ENCODE data around the gene PGM2L1.

Gene PGM2L1

DNA sequence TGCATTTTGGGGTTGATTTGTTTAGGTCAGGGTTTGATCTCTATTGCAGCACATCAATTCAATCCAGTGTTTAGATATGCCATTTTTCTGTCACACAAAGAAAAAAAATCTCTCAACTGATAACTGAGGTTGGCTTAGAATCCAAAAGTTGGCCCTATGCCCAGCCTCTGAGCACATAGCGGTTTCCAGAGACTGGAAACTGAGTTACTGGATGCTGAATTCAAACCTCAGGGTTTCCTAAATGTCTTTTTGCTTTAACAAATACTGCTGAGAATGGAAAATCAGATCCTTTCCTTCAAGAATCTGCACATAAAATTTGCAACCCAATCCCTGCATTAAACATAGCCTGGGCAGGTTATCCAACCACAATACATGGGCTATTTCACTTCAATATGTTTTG, 90.8 kb downstream of the PGM2L1 start:
- DNase-seq (ENCODE audit: low read depth in 2 of 3, low spot score in 2 of 3), result no peak

DNA sequence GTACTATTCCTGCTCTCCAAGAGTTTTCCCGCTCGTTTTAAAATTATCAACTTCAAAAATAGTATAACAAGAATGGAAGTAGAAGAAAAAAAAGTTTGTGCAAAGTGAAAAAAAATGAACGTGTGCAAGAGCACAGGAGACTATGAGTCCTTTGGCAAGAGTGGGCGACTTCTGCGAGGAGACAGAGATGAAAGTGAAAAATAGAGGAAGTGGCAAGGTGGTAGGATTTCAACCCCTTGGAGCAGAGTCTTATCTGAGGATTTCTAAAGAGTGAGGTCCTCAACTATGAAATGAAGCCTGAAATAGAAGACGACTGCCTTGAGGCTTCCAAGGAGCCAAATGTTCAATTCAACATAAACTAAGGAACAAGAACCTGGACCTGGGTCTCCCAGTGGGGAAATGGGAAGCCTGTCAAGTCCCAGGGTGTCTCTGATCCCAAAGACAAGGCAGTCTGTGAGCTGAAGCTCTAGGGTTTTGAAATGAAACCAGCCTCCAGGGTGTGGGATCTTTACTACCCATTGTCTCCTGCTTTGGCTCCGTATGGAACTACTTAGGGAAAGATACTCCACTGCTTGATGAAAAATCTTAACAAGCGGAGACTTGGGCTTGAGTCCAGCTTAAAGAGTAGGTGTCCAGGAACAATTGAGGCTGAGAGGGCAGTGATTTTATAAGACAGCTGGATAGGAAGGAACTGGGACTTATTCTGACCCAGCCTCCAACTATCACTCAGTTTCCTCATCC, 91.6 kb downstream of the PGM2L1 start:
- no peak for DNase-seq (ENCODE audit: low read depth in 2 of 3, low spot score in 2 of 3)

DNA sequence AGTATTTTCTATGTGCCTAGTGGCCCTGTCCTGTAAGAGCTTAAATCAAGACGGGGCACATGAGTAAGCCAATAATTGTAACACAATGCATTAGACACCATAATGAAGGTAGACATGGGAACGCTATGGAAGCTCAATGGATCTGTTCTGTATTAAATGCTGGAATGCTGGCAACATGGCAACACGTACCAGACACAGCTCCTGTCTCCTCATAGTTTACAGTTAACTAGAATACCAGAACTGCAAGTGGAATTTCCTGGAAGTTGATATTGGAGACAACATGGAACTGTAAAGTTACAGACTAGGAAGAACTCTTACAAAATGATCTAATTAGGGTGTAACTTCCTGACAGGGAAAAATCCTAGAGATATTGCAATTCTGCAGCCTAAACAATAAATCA, 99.2 kb downstream of the PGM2L1 start:
- no peak for DNase-seq (ENCODE audit: low read depth in 2 of 3, low spot score in 2 of 3)

DNA sequence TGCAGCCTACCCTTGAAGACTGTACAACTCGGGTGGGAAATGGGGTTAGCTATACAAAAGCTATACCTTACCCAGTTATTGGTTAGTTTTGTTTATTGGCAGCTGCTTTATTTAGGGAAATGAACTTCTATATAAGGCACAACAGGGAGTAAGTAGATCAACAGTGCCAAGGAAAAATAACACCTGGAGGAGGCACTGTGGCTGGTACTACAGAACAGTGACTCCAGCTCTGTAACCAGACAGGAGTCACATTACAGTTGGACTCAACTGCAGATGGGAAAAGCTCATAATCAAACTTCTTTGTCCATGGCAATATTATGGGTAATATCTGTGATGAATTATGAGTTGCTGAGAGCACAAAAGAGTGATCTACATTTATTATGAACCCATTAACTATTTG, 100.7 kb downstream of the PGM2L1 start:
- no peak for DNase-seq (ENCODE audit: low read depth in 2 of 3, low spot score in 2 of 3)

DNA sequence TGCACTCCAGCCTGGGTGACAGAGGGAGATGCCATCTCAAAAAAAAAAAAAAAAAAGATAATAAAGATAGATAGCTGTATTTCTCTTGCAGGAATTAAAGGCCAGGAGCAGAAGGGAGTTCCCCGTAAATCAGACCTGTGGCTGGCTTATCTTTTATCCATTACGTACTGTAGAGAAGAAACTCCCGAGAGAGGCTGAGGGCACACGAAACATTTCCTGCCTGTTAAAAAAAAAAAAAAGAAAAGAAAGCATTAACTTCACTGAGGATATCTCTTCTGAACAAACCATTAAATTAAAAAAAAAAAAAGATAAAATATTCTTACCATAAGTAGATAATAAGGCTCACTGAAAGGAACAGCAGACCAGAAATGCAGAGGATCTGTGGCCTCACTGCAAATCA, 109.3 kb downstream of the PGM2L1 start:
- DNase-seq (ENCODE audit: low read depth in 2 of 3, low spot score in 2 of 3), result no peak

DNA sequence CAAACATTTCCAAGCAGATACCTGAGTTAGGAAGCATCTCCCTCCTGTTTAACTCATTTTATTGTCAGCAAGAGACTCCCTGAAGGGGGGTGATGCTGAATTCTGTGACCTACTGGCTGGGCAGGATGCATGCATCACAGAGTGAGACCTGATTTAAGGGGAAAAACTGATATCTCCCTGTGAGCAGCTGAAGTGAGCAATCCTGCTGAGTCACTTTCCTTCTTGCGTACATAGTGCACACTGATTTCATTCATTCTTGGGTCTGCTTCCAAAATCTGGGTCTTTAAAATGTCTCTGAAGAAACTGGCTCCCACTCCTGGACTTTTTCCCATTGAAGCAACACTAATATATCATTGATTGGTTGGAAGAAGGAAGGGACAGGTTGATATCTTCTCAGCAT, 110.1 kb downstream of the PGM2L1 start:
- DNase-seq (ENCODE audit: low read depth in 2 of 3, low spot score in 2 of 3), result no peak

DNA sequence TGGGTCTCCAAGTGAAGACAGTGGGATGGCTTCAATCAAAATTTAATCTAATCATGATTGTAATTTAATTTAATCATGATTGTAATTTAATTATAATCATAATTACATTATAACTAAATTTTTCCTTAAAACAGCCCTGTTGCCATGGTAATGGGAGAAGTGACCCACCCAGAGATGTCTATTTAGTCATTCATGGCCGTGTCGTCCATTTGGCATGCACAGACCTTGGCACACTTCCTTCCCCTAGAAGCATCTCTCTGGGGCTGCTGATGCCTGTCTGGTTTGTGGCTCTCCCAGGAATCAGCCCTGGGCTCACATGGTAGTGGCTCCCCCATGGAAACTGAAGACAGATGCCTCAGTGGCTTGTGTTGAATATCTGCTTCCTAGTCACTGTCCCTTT, 113.8 kb downstream of the PGM2L1 start:
- no peak for DNase-seq (ENCODE audit: low read depth in 2 of 3, low spot score in 2 of 3)

DNA sequence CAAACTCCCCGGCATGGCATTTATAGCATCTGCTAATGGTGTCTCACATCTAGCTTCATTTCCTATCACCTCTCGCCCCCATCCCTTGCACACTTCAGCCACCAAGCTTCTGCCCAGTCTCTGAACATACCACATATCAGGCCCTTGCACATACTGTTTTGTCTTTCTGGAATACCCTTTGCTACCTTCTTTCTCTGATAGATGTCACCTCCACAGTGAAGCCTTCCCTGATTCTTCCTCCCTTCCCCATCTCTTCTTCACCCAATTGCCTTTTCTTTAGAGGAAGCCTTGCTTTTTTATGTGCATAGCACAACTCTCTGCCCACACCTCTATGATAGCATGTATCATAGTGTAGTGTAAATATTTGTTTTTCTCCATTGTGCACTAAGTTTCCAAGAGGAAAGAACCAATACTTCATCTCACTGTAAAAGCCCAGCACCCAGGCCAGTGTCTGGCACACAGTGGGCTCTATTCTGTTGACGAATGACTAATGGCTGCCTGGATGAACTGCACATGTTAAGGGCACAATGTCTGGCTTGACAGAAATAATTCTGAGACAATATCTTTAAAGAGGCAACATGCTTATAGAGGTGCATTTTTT, 114.6 kb downstream of the PGM2L1 start:
- no peak for DNase-seq (ENCODE audit: low read depth in 2 of 3, low spot score in 2 of 3)

DNA sequence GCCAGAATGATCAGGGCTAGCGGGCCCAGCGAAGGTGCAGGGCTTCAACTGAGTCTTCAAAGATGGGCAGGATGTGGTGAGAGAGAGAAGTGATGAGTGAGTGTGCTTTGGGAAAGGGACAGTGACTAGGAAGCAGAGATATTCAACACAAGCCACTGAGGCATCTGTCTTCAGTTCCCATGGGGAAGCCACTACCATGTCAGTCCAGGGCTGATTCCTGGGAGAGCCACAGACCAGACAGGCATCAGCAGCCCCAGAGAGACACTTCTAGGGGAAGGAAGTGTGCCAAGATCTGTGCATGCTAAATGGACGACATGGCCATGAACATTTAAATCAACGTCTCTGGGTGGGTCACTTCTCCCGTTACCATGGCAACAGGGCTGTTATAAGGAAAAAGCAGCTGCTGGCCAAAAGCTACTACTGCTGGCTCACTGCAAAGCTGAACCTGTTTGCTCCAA, 115.3 kb downstream of the PGM2L1 start:
- no peak for DNase-seq (ENCODE audit: low read depth in 2 of 3, low spot score in 2 of 3)

DNA sequence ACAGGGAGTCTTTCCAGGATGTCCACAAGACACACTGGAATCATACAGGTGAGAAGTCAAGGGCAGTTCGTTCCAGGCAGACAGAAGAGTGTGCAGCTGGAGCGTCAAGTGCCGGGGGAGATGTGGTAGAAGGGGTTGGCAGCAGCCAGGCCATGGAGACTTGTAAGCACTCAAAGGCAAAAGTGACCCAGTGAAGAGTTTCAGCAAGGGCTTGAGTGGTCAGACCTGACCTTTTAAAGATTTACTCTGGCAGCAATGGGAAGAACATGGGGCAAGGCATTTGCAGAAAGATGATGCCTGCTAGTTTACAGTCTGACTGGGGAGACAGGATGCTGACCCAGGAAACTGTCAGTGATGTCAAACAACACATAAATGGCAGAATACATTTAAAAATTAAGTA, 115.8 kb downstream of the PGM2L1 start:
- DNase-seq (ENCODE audit: low read depth in 2 of 3, low spot score in 2 of 3), result no peak

DNA sequence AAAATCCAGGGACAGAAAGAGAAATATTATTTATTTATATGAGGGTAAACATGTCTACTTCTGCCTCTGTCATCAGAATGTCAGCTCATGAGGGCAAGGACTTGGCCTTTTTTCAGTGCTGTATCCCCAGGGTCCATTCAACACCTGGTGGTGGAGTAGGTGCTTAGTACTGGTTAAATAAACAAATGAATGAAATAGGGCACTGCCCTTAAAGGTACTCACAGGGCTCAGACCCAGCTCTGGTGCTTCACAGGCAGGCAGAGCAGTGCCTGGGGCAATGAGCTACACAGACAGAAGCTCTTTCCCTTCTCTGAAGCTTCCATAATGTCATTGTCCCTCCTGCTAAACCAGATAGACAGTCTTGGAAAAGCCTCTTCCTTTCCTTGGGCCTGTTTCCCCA, 117.7 kb downstream of the PGM2L1 start:
- DNase-seq (ENCODE audit: low read depth in 2 of 3, low spot score in 2 of 3), result no peak

All from activated CD8-positive, alpha-beta memory T cell treated with anti-CD3 and anti-CD28 coated beads for 48 hours (primary cell).